H9 (cell line): ENCODE results near the gene DCLK2. TPM values are rescaled to one million over a fixed set of nuclear protein-coding genes. Genes with fewer than 3 reads are reported as not detected.
A peak's percentile ranks its signal among the peaks of the same experiment; 100 is the strongest.

Source experiments
- DNase-seq: peaks from one replicate; pipeline ENCODE4 v3.0.0-alpha.2; 2017
- H2AFZ ChIP-seq: one replicate; pipeline ENCODE4 v1.6.1; 2013; ENCODE audit warnings: mild to moderate bottlenecking, low read length, control low read depth, moderate library complexity
- H2AK5ac ChIP-seq: 2 replicates; pipeline ENCODE4 v1.6.1; 2013; ENCODE audit warnings: low read length, control low read depth, mixed read lengths; ENCODE audit not compliant: insufficient read length
- H2BK120ac ChIP-seq: one replicate; pipeline ENCODE4 v1.6.1; 2013; ENCODE audit warnings: low read depth, mild to moderate bottlenecking, low read length, control low read depth, inconsistent platforms; ENCODE audit not compliant: poor library complexity, severe bottlenecking
- H2BK12ac ChIP-seq: 2 replicates; pipeline ENCODE4 v1.6.1; 2013; ENCODE audit warnings: low read length, control low read depth, mixed read lengths, low read depth; ENCODE audit not compliant: insufficient read length
- H2BK15ac ChIP-seq: 2 replicates; pipeline ENCODE4 v1.6.1; 2013; ENCODE audit warnings: low read depth, low read length, control low read depth
- H2BK20ac ChIP-seq: one replicate; pipeline ENCODE4 v1.6.1; 2013; ENCODE audit warnings: low read depth, mild to moderate bottlenecking, low read length, control low read depth, inconsistent platforms; ENCODE audit not compliant: poor library complexity, severe bottlenecking
- H2BK5ac ChIP-seq: 2 replicates; pipeline ENCODE4 v1.6.1; 2013; ENCODE audit warnings: low read length, control low read depth, mixed read lengths; ENCODE audit not compliant: insufficient read length
- H3K14ac ChIP-seq: 2 replicates; pipeline ENCODE4 v1.6.1; 2013; ENCODE audit warnings: low read length, control low read depth; ENCODE audit not compliant: insufficient read depth
- H3K18ac ChIP-seq: 2 replicates; pipeline ENCODE4 v1.6.1; 2013; ENCODE audit warnings: low read depth, mild to moderate bottlenecking, mixed read lengths, low read length, control low read depth; ENCODE audit not compliant: insufficient read length
- H3K23ac ChIP-seq: 2 replicates; pipeline ENCODE4 v1.6.1; 2013; ENCODE audit warnings: low read length, control low read depth, mixed read lengths, low read depth; ENCODE audit not compliant: insufficient read length
- H3K23me2 ChIP-seq: 2 replicates; pipeline ENCODE4 v1.6.1; 2013; ENCODE audit warnings: low read depth, mild to moderate bottlenecking, mixed read lengths, low read length, control low read depth; ENCODE audit not compliant: insufficient read length, poor library complexity, severe bottlenecking
- H3K27ac ChIP-seq: 2 replicates; pipeline ENCODE4 v1.5.1; 2013; ENCODE audit warnings: low read length, control low read depth, mixed read lengths, low read depth; ENCODE audit not compliant: insufficient read length
- H3K27me3 ChIP-seq: 2 replicates; pipeline ENCODE4 v1.6.1; 2013; ENCODE audit warnings: low read length, control low read depth, inconsistent platforms; ENCODE audit not compliant: insufficient read depth
- H3K4ac ChIP-seq: 2 replicates; pipeline ENCODE4 v1.6.1; 2013; ENCODE audit warnings: low read depth, mild to moderate bottlenecking, control low read depth, inconsistent platforms, low read length, moderate library complexity
- H3K4me1 ChIP-seq: 2 replicates; pipeline ENCODE4 v1.6.1; 2013; ENCODE audit warnings: low read length, control low read depth, inconsistent platforms; ENCODE audit not compliant: insufficient read depth
- H3K4me2 ChIP-seq: 2 replicates; pipeline ENCODE4 v1.6.1; 2013; ENCODE audit warnings: low read length, control low read depth, mixed read lengths; ENCODE audit not compliant: insufficient read length, insufficient read depth
- H3K56ac ChIP-seq: 2 replicates; pipeline ENCODE4 v1.6.1; 2013; ENCODE audit warnings: low read depth, mild to moderate bottlenecking, mixed read lengths, low read length, control low read depth; ENCODE audit not compliant: insufficient read length
- H3K79me1 ChIP-seq: 2 replicates; pipeline ENCODE4 v1.6.1; 2013; ENCODE audit warnings: low read depth, mild to moderate bottlenecking, moderate library complexity, low read length, control low read depth, inconsistent platforms; ENCODE audit not compliant: insufficient read depth, poor library complexity, severe bottlenecking
- H3K79me2 ChIP-seq: 2 replicates; pipeline ENCODE4 v1.6.1; 2013; ENCODE audit warnings: low read length, control low read depth, inconsistent platforms; ENCODE audit not compliant: insufficient read depth
- H3K9ac ChIP-seq: 2 replicates; pipeline ENCODE4 v1.6.1; 2013; ENCODE audit warnings: low read length, control low read depth, mixed read lengths; ENCODE audit not compliant: insufficient read length; ENCODE audit errors: extremely low read depth
- H3K9me3 ChIP-seq: one replicate; pipeline ENCODE4 v1.6.1; 2013; ENCODE audit warnings: low read depth, low read length, inconsistent platforms; ENCODE audit not compliant: control insufficient read depth
- H3T11ph ChIP-seq: one replicate; pipeline ENCODE4 v1.6.1; 2013; ENCODE audit warnings: mild to moderate bottlenecking, low read length, control low read depth, inconsistent platforms
- H4K20me1 ChIP-seq: one replicate; pipeline ENCODE4 v1.6.1; 2013; ENCODE audit not compliant: control insufficient read depth, insufficient read length, insufficient read depth
- H4K5ac ChIP-seq: 2 replicates; pipeline ENCODE4 v1.6.1; 2013; ENCODE audit warnings: low read depth, mild to moderate bottlenecking, mixed read lengths, low read length, control low read depth; ENCODE audit not compliant: insufficient read length
- H4K8ac ChIP-seq: replicated peaks from 2 replicates; pipeline ENCODE4 v1.6.1; 2013; ENCODE audit warnings: low read length, control low read depth, mixed read lengths, low read depth; ENCODE audit not compliant: insufficient read length
- H4K91ac ChIP-seq: 2 replicates; pipeline ENCODE4 v1.6.1; 2013; ENCODE audit warnings: low read depth, mild to moderate bottlenecking, moderate library complexity, mixed read lengths, low read length, control low read depth; ENCODE audit not compliant: insufficient read length
- H3K27ac Mint-ChIP-seq, 3 experiments: 2 replicates in 2 of 3; 3 replicates in 1 of 3; pipeline ENCODE4 v1.8.0; 2020 to 2021; ENCODE audit warnings: mixed read lengths in 3 of 3, mild to moderate bottlenecking in 1 of 3, moderate library complexity in 1 of 3
- H3K27me3 Mint-ChIP-seq: 2 replicates; pipeline ENCODE4 v1.8.0; 2021; ENCODE audit warnings: low read depth, mild to moderate bottlenecking, moderate library complexity, mixed read lengths
- H3K36me3 Mint-ChIP-seq, 3 experiments: 2 replicates in 2 of 3; 3 replicates in 1 of 3; pipeline ENCODE4 v1.8.0; 2020 to 2021; ENCODE audit warnings: low read depth in 3 of 3, mixed read lengths in 3 of 3; ENCODE audit not compliant: insufficient read depth in 1 of 3
- H3K4me1 Mint-ChIP-seq, 2 experiments: 2 replicates each; pipeline ENCODE4 v1.8.0; 2020; ENCODE audit warnings: mixed read lengths in 2 of 2
- H3K4me3 Mint-ChIP-seq, 2 experiments: 2 replicates in 1 of 2; 3 replicates in 1 of 2; pipeline ENCODE4 v1.8.0; 2020 to 2021; ENCODE audit warnings: mild to moderate bottlenecking in 2 of 2, mixed read lengths in 2 of 2, moderate library complexity in 1 of 2
- H3K9me3 Mint-ChIP-seq, 2 experiments: 2 replicates in 1 of 2; 3 replicates in 1 of 2; pipeline ENCODE4 v1.8.0; 2020; ENCODE audit warnings: mild to moderate bottlenecking in 2 of 2, mixed read lengths in 2 of 2, moderate library complexity in 1 of 2
- WGBS: extraction: QIAGEN DNeasy Blood & Tissue Kit; methylation state at CpG from one replicate; pipeline ENCODE4 v1.1.7; 2013; ENCODE audit warnings: missing lambda C conversion rate, low lambda C conversion rate, mixed read lengths; ENCODE audit not compliant: insufficient read length; ENCODE audit errors: extremely low coverage; 5-methylcytosine and 5-hydroxymethylcytosine counted together
- total RNA-seq: library from RNA; stranded (reverse); gene quantifications from 2 replicates; pipeline ENCODE4 v1.2.1, GENCODE V29; 2021
- TF ChIP-seq, protein P1 (sequence below): fragments of 200-600 bp; sonication (generic); conservative IDR thresholded peaks from 3 replicates; pipeline ENCODE4 v1.8.0; 2021; ENCODE audit warnings: antibody characterized with exemption, mild to moderate bottlenecking

Gene DCLK2
- total RNA-seq, 1 experiment from 2014 or later: 0.33 TPM

DNA sequence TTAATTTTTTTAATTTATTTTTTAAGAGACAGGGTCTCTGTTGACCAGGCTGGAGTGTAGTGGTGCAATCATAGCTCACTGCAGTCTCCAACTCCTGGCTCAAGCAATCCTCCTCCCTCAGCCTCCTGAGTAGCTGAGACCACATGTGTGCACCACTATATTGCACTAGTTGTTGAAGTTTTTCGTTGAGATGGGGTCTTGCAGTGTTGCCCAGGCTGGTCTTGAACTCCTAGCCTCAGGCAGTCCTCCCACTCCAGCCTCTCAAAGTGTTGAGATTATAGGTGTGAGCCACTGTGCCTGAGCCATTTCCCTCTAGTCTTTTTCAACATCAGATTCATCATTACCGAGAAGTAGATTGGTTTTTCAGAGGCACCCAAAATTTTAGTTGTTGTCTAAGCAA, 165.7 kb downstream of the DCLK2 start:
- Histone ChIP-seq H3K23me2 (no peaks in the 10 kb centered on the region), H3K79me1 (no peaks in the 10 kb centered on the region), H3K14ac (no peak overlapping the region), H3K79me2 (no peaks in the 10 kb centered on the region), H3K4ac (no peak overlapping the region), H2AFZ (no peak overlapping the region), H2BK20ac (no peak overlapping the region), H4K5ac (no peak overlapping the region), H2AK5ac (no peak overlapping the region), H2BK15ac (no peak overlapping the region), H2BK12ac (no peak overlapping the region), H4K20me1 (no peaks in the 10 kb centered on the region), H3K18ac (no peak overlapping the region), H3K4me1 (peaks cover 3% of the 10 kb centered on the region), H4K8ac (no peak overlapping the region), H2BK5ac (no peak overlapping the region), H2BK120ac (no peak overlapping the region), H3K4me2 (no peak overlapping the region), H3K56ac (no peak overlapping the region), H4K91ac (no peak overlapping the region), H3K27ac (no peak overlapping the region), H3K9ac (no peak overlapping the region), H3K9me3 (no peaks in the 10 kb centered on the region), H3K27me3 (no peaks in the 10 kb centered on the region), H3T11ph (no peak overlapping the region), H3K23ac (no peak overlapping the region)
- H3K9me3 Mint-ChIP-seq: no peaks in the 10 kb centered on the region; a peak in 1 of 5 replicates
- no CpG with 5 or more reads among the region's 2 CpGs for WGBS
- H3K27ac Mint-ChIP-seq: peak overlapping the region in 1 of 3 experiments; percentile 81; a peak in 1 of 7 replicates
- DNase-seq: no peak
- H3K27me3 Mint-ChIP-seq: no peaks in the 10 kb centered on the region
- no peaks in the 10 kb centered on the region for H3K36me3 Mint-ChIP-seq
- H3K4me3 Mint-ChIP-seq: no peak overlapping the region
- TF ChIP-seq, protein P1, sequence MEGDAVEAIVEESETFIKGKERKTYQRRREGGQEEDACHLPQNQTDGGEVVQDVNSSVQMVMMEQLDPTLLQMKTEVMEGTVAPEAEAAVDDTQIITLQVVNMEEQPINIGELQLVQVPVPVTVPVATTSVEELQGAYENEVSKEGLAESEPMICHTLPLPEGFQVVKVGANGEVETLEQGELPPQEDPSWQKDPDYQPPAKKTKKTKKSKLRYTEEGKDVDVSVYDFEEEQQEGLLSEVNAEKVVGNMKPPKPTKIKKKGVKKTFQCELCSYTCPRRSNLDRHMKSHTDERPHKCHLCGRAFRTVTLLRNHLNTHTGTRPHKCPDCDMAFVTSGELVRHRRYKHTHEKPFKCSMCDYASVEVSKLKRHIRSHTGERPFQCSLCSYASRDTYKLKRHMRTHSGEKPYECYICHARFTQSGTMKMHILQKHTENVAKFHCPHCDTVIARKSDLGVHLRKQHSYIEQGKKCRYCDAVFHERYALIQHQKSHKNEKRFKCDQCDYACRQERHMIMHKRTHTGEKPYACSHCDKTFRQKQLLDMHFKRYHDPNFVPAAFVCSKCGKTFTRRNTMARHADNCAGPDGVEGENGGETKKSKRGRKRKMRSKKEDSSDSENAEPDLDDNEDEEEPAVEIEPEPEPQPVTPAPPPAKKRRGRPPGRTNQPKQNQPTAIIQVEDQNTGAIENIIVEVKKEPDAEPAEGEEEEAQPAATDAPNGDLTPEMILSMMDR: no peak
- peaks cover 30 to 31% of the 10 kb centered on the region in 2 experiments for H3K4me1 Mint-ChIP-seq
